Activated T-cell treated with anti-CD3 and anti-CD28 coated beads for 48 hours (primary cell): Measurements from ENCODE around the gene CYP11A1.

Experiments used
- DNase-seq: peaks from one replicate; pipeline ENCODE4 v3.0.0-alpha.2; 2020; ENCODE audit warnings: low read depth

Gene CYP11A1

GRCh38 chr15:74300057-74300795, 67.2 kb downstream of the CYP11A1 start:
- DNase-seq, result no peak

DNA sequence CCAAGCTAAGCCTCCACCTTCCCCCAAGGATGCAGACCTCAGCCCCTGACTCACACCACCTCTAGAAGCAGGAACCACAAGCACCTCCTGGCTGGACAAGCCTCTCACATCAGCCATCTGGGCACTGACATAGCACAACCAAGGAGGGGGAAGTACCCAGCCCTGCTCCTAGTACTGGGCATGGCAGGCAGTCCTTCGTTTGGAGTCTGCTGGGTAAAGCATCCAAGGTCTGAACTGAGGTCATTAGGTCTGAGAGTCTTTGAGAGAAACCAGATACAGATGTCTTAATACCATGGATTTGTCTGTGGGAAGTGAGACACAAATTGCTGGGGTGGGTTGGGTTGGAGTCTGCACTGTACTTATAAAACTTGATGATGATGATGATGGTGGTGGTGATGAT, 69.6 kb downstream of the CYP11A1 start:
- DNase-seq, result no peak

- DNase-seq, result no peak
Measured at GRCh38 chr15:74295800-74296199, 71.6 kb downstream of the CYP11A1 start.

- DNase-seq, result no peak
Measured at GRCh38 chr15:74294010-74294409, 73.4 kb downstream of the CYP11A1 start.

- no peak for DNase-seq
Measured at GRCh38 chr15:74293021-74293810, 74.2 kb downstream of the CYP11A1 start.

GRCh38 chr15:74291101-74292071, 76.1 kb downstream of the CYP11A1 start:
- DNase-seq, result peak; percentile 77

DNA sequence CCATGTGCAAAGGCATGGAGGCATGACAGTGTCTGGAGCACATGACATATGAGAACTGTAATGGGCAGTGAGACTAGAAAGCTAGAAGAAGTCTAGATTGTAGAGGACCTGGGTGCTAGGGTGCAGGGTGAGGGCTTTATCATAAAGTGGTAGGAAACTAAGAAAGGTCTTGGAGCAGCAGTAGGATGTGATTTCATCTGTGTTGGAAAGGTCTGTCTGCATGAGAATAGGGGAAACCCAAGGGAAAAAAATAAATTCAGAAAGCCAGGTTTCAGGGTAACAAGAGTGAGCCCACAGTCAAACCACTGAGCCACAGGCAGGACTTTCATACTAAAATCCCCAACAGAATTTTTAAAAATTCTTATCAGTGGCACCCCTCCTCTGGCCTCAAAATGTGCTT, 76.8 kb downstream of the CYP11A1 start:
- DNase-seq, result no peak

DNA sequence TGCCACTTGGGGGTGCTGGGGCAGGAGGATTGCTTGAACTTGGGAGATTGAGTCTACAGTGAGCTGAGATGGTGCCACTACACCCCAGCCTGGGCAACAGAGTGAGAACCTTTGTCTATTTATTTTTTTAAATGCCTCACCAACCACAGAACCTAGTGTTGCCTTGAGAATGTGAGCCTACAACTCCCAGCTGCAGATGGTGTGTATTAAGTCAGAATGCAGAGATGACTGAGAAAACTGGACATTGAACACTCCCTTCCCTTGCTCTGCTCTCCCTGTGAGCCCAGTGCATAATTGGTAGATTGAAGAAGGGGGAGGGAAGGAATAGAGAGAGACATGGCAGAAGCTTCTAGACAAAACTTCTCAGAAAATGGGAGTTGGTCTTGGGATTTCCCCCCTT, 77.8 kb downstream of the CYP11A1 start:
- DNase-seq, result no peak
